ES-I3 (cell line): ENCODE measurements around the gene LZIC.

Experiments
- H3K36me3 ChIP-seq: 2 replicates; pipeline ENCODE4 v1.6.1; 2013; ENCODE audit warnings: mild to moderate bottlenecking, low read length, control low read depth, moderate library complexity; ENCODE audit not compliant: insufficient read depth
- H3K4me1 ChIP-seq: 2 replicates; pipeline ENCODE4 v1.6.1; 2013; ENCODE audit warnings: mild to moderate bottlenecking, control low read depth, low read length; ENCODE audit not compliant: insufficient read depth
- H3K9ac ChIP-seq: 2 replicates; pipeline ENCODE4 v1.6.1; 2013; ENCODE audit warnings: low read depth, mild to moderate bottlenecking, low read length, moderate library complexity
- H3K9me3 ChIP-seq: 2 replicates; pipeline ENCODE4 v1.6.1; 2013; ENCODE audit warnings: mild to moderate bottlenecking, low read length, moderate library complexity; ENCODE audit not compliant: control insufficient read depth, insufficient read depth

Gene LZIC

GRCh38 chr1:9884805-9885204, 58.4 kb downstream of the LZIC start:
- Histone ChIP-seq H3K9me3 (no peaks in the 10 kb centered on the region), H3K36me3 (no peaks in the 10 kb centered on the region), H3K4me1 (peaks cover 11% of the 10 kb centered on the region), H3K9ac (no peak overlapping the region)

GRCh38 chr1:9883585-9884449, 59.4 kb downstream of the LZIC start:
- Histone ChIP-seq H3K36me3 (no peaks in the 10 kb centered on the region), H3K9me3 (no peaks in the 10 kb centered on the region), H3K9ac (no peak overlapping the region), H3K4me1 (0 out of 2 replicates have a peak, but pooled peaks cover 3% of the 10 kb centered on the region)

- no peaks in the 10 kb centered on the region for H3K36me3 ChIP-seq
- no peak overlapping the region for H3K9ac ChIP-seq
- H3K9me3 ChIP-seq, result no peaks in the 10 kb centered on the region
- no peaks in the 10 kb centered on the region for H3K4me1 ChIP-seq
Observed at GRCh38 chr1:9882945-9883303, 60.3 kb downstream of the LZIC start.

GRCh38 chr1:9882296-9882944, 60.8 kb downstream of the LZIC start:
- no peaks in the 10 kb centered on the region for H3K9me3 ChIP-seq
- H3K9ac ChIP-seq, result no peak overlapping the region
- H3K4me1 ChIP-seq, result no peaks in the 10 kb centered on the region
- no peaks in the 10 kb centered on the region for H3K36me3 ChIP-seq

- Histone ChIP-seq H3K9ac (no peak overlapping the region), H3K9me3 (no peaks in the 10 kb centered on the region), H3K4me1 (no peaks in the 10 kb centered on the region), H3K36me3 (no peaks in the 10 kb centered on the region)
Observed at GRCh38 chr1:9881838-9882249, 61.3 kb downstream of the LZIC start.
